Heart right ventricle (tissue), 16 donors: ENCODE data around the gene DNAH8. TPM values are rescaled to one million over a fixed set of nuclear protein-coding genes. Genes with fewer than 3 reads are reported as not detected.
A peak's percentile ranks its signal among the peaks of the same experiment; 100 is the strongest.

Experiments
- ATAC-seq, 8 donors: fragments of 200-7000 bp; cut with Tn5 transposase; one replicate each; pipeline ENCODE4 v1.9.1; 2020; ENCODE audit warnings: mild to moderate bottlenecking in 8 of 8, moderate library complexity in 8 of 8, moderate number of reproducible peaks in 1 of 8
- DNase-seq, 2 donors: peaks; one replicate each; pipeline ENCODE4 v3.0.0-alpha.2; 2020
- H3K27ac ChIP-seq, 10 donors: fragments of 200-600 bp; sonication (generic) in 2 of 10; one replicate each; pipeline versions ENCODE4 v1.5.0 to v1.8.0; 2020 to 2022; ENCODE audit warnings: mild to moderate bottlenecking in 3 of 10
- H3K27me3 ChIP-seq, 7 donors: fragments of 200-600 bp; one replicate each; pipeline ENCODE4 v1.8.0; 2021 to 2022; ENCODE audit warnings: mild to moderate bottlenecking in 2 of 7
- H3K36me3 ChIP-seq, 9 donors: fragments of 200-600 bp; sonication (generic) in 1 of 9; one replicate each; pipeline versions ENCODE4 v1.5.0 to v1.8.0; 2020 to 2022; ENCODE audit warnings: mild to moderate bottlenecking in 2 of 9
- H3K4me1 ChIP-seq, 9 donors: fragments of 200-600 bp; sonication (generic) in 1 of 9; one replicate each; pipeline versions ENCODE4 v1.5.0 to v1.8.0; 2020 to 2022; ENCODE audit warnings: mild to moderate bottlenecking in 4 of 9
- H3K4me3 ChIP-seq, 10 donors: fragments of 200-600 bp; sonication (generic) in 2 of 10; one replicate each; pipeline versions ENCODE4 v1.5.0 to v1.8.0; 2020 to 2022; ENCODE audit warnings: mild to moderate bottlenecking in 7 of 10, moderate library complexity in 2 of 10
- H3K9me3 ChIP-seq, 11 donors: fragments of 200-600 bp in 10 of 11; sonication (generic) in 2 of 11; one replicate each; pipeline versions ENCODE4 v1.5.0 to v1.8.0; 2013 to 2022; ENCODE audit warnings: mild to moderate bottlenecking in 2 of 11, control low read depth in 1 of 11, moderate library complexity in 1 of 11
- CTCF ChIP-seq, 9 donors: fragments of 200-600 bp; sonication (generic) in 2 of 9; IDR thresholded peaks; one replicate each; pipeline versions ENCODE4 v1.5.0 to v1.8.0; 2021 to 2022; ENCODE audit warnings: antibody characterized with exemption in 9 of 9, mild to moderate bottlenecking in 5 of 9, moderate library complexity in 1 of 9
- WGBS, 2 donors: extraction: QIAGEN DNeasy Blood & Tissue Kit; methylation state at CpG; one replicate each; pipeline ENCODE4 v1.1.7; 2013; ENCODE audit warnings: inconsistent platforms in 1 of 2; 5-methylcytosine and 5-hydroxymethylcytosine counted together
- intact Hi-C, 10 donors: fragments of 100-400 bp; cut with DNase I; formaldehyde crosslinking; loops; one replicate each; pipeline versions ENCODE4 v1.11.1 to v1.14.2; 2022
- polyA plus RNA-seq, 2 donors: library from polyadenylated mRNA; stranded (reverse); fragments of 200-250 nt; gene quantifications; one replicate each; pipeline ENCODE4 v1.2.3, GENCODE V29; 2013
- total RNA-seq, 10 donors: library from RNA; stranded (reverse); fragmentation: NEBNext Ultra II Directional in 3 of 10; extraction: Animal tissue kit (Norgen Biotek cat#: 25700) in 3 of 10; gene quantifications; one replicate each; pipeline versions ENCODE4 v1.2.1 to v1.2.4, GENCODE V29; 2021 to 2023
- donor health status: Arrhythmogenic right ventricular cardiomyopathy.
- donor health status: ischemic (EF 13 %, LVEDD 7.1; RV severe dilation, severe dysfunction).
- donor health status: healthy with polysubstance abuse.
- donor health status: DM: no; HTN: yes; CAD: no.
- donor health status: DM: no; HTN: no; CAD: no.
- donor health status: ischemic (EF 25% LVEDD 6.9; RV normal size, moderate dysfunction).
- donor health status: ischemic (EF 25% LVEDD 5.7; RV mildly dilated, moderate dysfunction).
- donor health status: healthy.
- donor health status: DM: yes; HTN: yes; CAD: no.
- donor health status: Ischemic cardiomyopathy.
- donor health status: ischemic (EF 35%, LVEDD 5.7; RV mildly dilated, moderate dysfunction).
- donor health status: nonischemic (EF 11% LVEDD 7.7; RV severe dilation, severe dysfunction).
- donor health status: DM: yes; HTN: yes; CAD: no.
- donor health status: PGD.
- donor health status: ischemic (EF 29% LVEDD 5.4; RV normal size, mild dysfunction).
- donor health status: nonischemic (EF 23%, LVEDD 6.1; RV moderate dilation, normal function).

Gene DNAH8
- total and polyA plus RNA-seq, 12 donors: 0.02 to 0.09 (median 0.03) TPM; not detected in 8

- 67 to 71% methylated on average over 5 of the region's 5 CpGs for WGBS, 2 donors
These were observed 214.4 kb downstream of the DNAH8 start for GRCh38 chr6:38929560-38929959.

GRCh38 chr6:38933426-38933825 is 218.3 kb downstream of the DNAH8 start:
- H3K4me1 ChIP-seq: no peaks in the 10 kb centered on the region
- no peak overlapping the region for H3K27ac ChIP-seq
- ATAC-seq (no peak), DNase-seq (no peak)
- no peaks in the 10 kb centered on the region for H3K36me3 ChIP-seq
- peak in 1 of 9 donors; percentile 20 for TF ChIP-seq CTCF (IDR thresholded peaks at IDR 0.05)
- 59 to 64% methylated on average over 3 of the region's 3 CpGs for WGBS, 2 donors
- no peak overlapping the region for H3K4me3 ChIP-seq
- peaks cover 0 to 4% (median 0%) of the 10 kb centered on the region in 11 donors for H3K9me3 ChIP-seq
- intact Hi-C loops: no loop called here
- H3K27me3 ChIP-seq: peaks cover 0 to 32% (median 17%) of the 10 kb centered on the region in 7 donors

More at GRCh38 chr6:38929560-38929959, 214.4 kb downstream of the DNAH8 start:
- no peaks in the 10 kb centered on the region for H3K9me3 ChIP-seq
- no peak for TF ChIP-seq CTCF (IDR thresholded peaks at IDR 0.05)
- no peak for ATAC-seq
- H3K4me3 ChIP-seq: no peak overlapping the region
- no peak overlapping the region for H3K27ac ChIP-seq
- peaks cover 0 to 53% (median 17%) of the 10 kb centered on the region in 7 donors for H3K27me3 ChIP-seq
- intact Hi-C loops: no loop called here
- H3K4me1 ChIP-seq: no peaks in the 10 kb centered on the region
- H3K36me3 ChIP-seq: no peaks in the 10 kb centered on the region
- no peak for DNase-seq

GRCh38 chr6:38935051-38935450 is 219.9 kb downstream of the DNAH8 start:
- H3K27ac ChIP-seq: no peak overlapping the region
- peaks cover 0 to 4% (median 0%) of the 10 kb centered on the region in 11 donors for H3K9me3 ChIP-seq
- WGBS, 2 donors: 84 to 86% methylated on average over 1 of the region's 1 CpG
- H3K4me1 ChIP-seq: no peaks in the 10 kb centered on the region
- TF ChIP-seq CTCF (IDR thresholded peaks at IDR 0.05): no peak
- H3K27me3 ChIP-seq: peaks cover 0 to 17% (median 6%) of the 10 kb centered on the region in 7 donors
- ATAC-seq (no peak), DNase-seq (no peak)
- H3K36me3 ChIP-seq: no peaks in the 10 kb centered on the region
- intact Hi-C loops: no loop called here
- no peak overlapping the region for H3K4me3 ChIP-seq

GRCh38 chr6:38937839-38938613 is 222.9 kb downstream of the DNAH8 start:
- no peak for TF ChIP-seq CTCF (IDR thresholded peaks at IDR 0.05)
- Histone ChIP-seq H3K4me3 (no peak overlapping the region), H3K36me3 (no peaks in the 10 kb centered on the region), H3K9me3 (peaks cover 0 to 4% (median 0%) of the 10 kb centered on the region in 11 donors), H3K27ac (no peak overlapping the region), H3K4me1 (no peaks in the 10 kb centered on the region), H3K27me3 (peaks cover 0 to 20% (median 5%) of the 10 kb centered on the region in 7 donors)
- no peak for DNase-seq
- WGBS, 2 donors: 91 to 93% methylated on average over 15 of the region's 15 CpGs
- no peak for ATAC-seq
- intact Hi-C loops: no loop called here
